Astrocyte (in vitro differentiated cells and primary cell): ENCODE results near the gene OR1J1. TPM values are rescaled to one million over a fixed set of nuclear protein-coding genes. Genes with fewer than 3 reads are reported as not detected.

Source experiments
- DNase-seq: peaks from one replicate; pipeline ENCODE4 v3.0.0-alpha.2; 2010; ENCODE audit warnings: low read depth
- FAIRE-seq: peaks from 2 replicates; lab custom pipeline; 2011; peaks lifted over from hg19 to GRCh38; lab: Jason Lieb, UNC
- H2AFZ ChIP-seq: 2 replicates; pipeline ENCODE4 v1.6.0; 2012; ENCODE audit warnings: low read depth, low read length, inconsistent platforms
- H3K27ac ChIP-seq: 2 replicates; pipeline ENCODE4 v1.5.1; 2011; ENCODE audit warnings: low read depth, low read length, inconsistent platforms
- H3K27me3 ChIP-seq: 2 replicates; pipeline ENCODE4 v1.6.0; 2011; ENCODE audit warnings: low read length, inconsistent platforms; ENCODE audit not compliant: insufficient read depth
- H3K36me3 ChIP-seq: 2 replicates; pipeline ENCODE4 v1.5.1; 2011; ENCODE audit warnings: low read length, inconsistent platforms; ENCODE audit not compliant: insufficient read depth
- H3K4me1 ChIP-seq: 2 replicates; pipeline ENCODE4 v1.5.1; 2011; ENCODE audit warnings: low read length, inconsistent platforms; ENCODE audit not compliant: insufficient read depth
- H3K4me2 ChIP-seq: 2 replicates; pipeline ENCODE4 v1.6.0; 2012; ENCODE audit warnings: low read length, inconsistent platforms
- H3K4me3 ChIP-seq: 2 replicates; pipeline ENCODE4 v1.5.1; 2011; ENCODE audit warnings: low read depth, mild to moderate bottlenecking, low read length, inconsistent platforms; ENCODE audit not compliant: insufficient read depth
- H3K79me2 ChIP-seq: 2 replicates; pipeline ENCODE4 v1.6.0; 2012; ENCODE audit warnings: mild to moderate bottlenecking, low read length, inconsistent platforms; ENCODE audit not compliant: insufficient read depth
- H3K9ac ChIP-seq: 2 replicates; pipeline ENCODE4 v1.6.0; 2012; ENCODE audit warnings: mild to moderate bottlenecking, low read length, inconsistent platforms
- H3K9me3 ChIP-seq: 2 replicates; pipeline ENCODE4 v1.5.1; 2012; ENCODE audit warnings: low read depth, mild to moderate bottlenecking, low read length, inconsistent platforms; ENCODE audit not compliant: insufficient read depth
- H4K20me1 ChIP-seq: 2 replicates; pipeline ENCODE4 v1.6.0; 2012; ENCODE audit warnings: low read length, inconsistent platforms; ENCODE audit not compliant: insufficient read depth
- H3K27ac Mint-ChIP-seq: one replicate; pipeline ENCODE4 v1.8.0; 2021; ENCODE audit warnings: mild to moderate bottlenecking, mixed read lengths; ENCODE audit not compliant: unreplicated experiment
- H3K27me3 Mint-ChIP-seq: one replicate; pipeline ENCODE4 v1.8.0; 2021; ENCODE audit warnings: low read depth, mixed read lengths; ENCODE audit not compliant: unreplicated experiment
- H3K36me3 Mint-ChIP-seq: one replicate; pipeline ENCODE4 v1.8.0; 2021; ENCODE audit warnings: low read depth, mixed read lengths; ENCODE audit not compliant: unreplicated experiment
- H3K4me1 Mint-ChIP-seq: one replicate; pipeline ENCODE4 v1.8.0; 2021; ENCODE audit warnings: low read depth, mixed read lengths; ENCODE audit not compliant: unreplicated experiment
- H3K4me3 Mint-ChIP-seq: one replicate; pipeline ENCODE4 v1.8.0; 2021; ENCODE audit warnings: mild to moderate bottlenecking, moderate library complexity, mixed read lengths; ENCODE audit not compliant: unreplicated experiment
- H3K9me3 Mint-ChIP-seq: one replicate; pipeline ENCODE4 v1.8.0; 2021; ENCODE audit warnings: mild to moderate bottlenecking, mixed read lengths; ENCODE audit not compliant: unreplicated experiment
- CTCF ChIP-seq: IDR thresholded peaks from 2 replicates; pipeline ENCODE4 v1.5.1; 2011; ENCODE audit warnings: low read depth, mild to moderate bottlenecking, inconsistent platforms, low read length, moderate library complexity; ENCODE audit not compliant: insufficient read depth
- EZH2 ChIP-seq: IDR thresholded peaks from 2 replicates; pipeline ENCODE4 v1.6.1; 2012; ENCODE audit warnings: mild to moderate bottlenecking, low read length, inconsistent platforms; ENCODE audit not compliant: insufficient read depth
- total RNA-seq: library from RNA; stranded (reverse); gene quantifications from 2 replicates; pipeline ENCODE4 v1.2.1, GENCODE V29; 2021

The OR1J1 gene
- total RNA-seq, 1 donor from 2014 or later, result not detected

GRCh38 chr9:122444041-122444733 lies 33.5 kb downstream of the OR1J1 start:
- no peak overlapping the region for H3K9ac ChIP-seq
- H3K36me3 Mint-ChIP-seq, result no peaks in the 10 kb centered on the region
- no peaks in the 10 kb centered on the region for H3K79me2 ChIP-seq
- H3K36me3 ChIP-seq, result no peaks in the 10 kb centered on the region
- TF ChIP-seq CTCF, result no peak
- TF ChIP-seq EZH2, result no peak
- H3K4me2 ChIP-seq, result peak overlapping the region; percentile 9
- H3K27ac ChIP-seq, result no peak overlapping the region
- FAIRE-seq, result no peak
- H3K4me1 ChIP-seq, result peaks cover 9% of the 10 kb centered on the region
- H3K27ac Mint-ChIP-seq, result no peak overlapping the region
- H4K20me1 ChIP-seq, result no peaks in the 10 kb centered on the region
- H2AFZ ChIP-seq, result no peak overlapping the region
- DNase-seq, result peak; percentile 50
- H3K4me3 ChIP-seq, result no peak overlapping the region
- H3K27me3 Mint-ChIP-seq, result peaks cover 55% of the 10 kb centered on the region
- no peak overlapping the region for H3K4me3 Mint-ChIP-seq
- H3K9me3 Mint-ChIP-seq, result peaks cover 10% of the 10 kb centered on the region
- H3K4me1 Mint-ChIP-seq, result no peaks in the 10 kb centered on the region
- H3K9me3 ChIP-seq, result no peaks in the 10 kb centered on the region
- no peaks in the 10 kb centered on the region for H3K27me3 ChIP-seq

- peaks cover 51% of the 10 kb centered on the region for H3K27me3 Mint-ChIP-seq
- FAIRE-seq, result no peak
Observed at GRCh38 chr9:122442568-122442967, 35.2 kb downstream of the OR1J1 start.

More at GRCh38 chr9:122442568-122442967, 35.2 kb downstream of the OR1J1 start:
- H3K9ac ChIP-seq, result no peak overlapping the region
- Mint-ChIP-seq H3K4me1 (no peaks in the 10 kb centered on the region), H3K36me3 (no peaks in the 10 kb centered on the region), H3K27ac (no peak overlapping the region), H3K9me3 (peaks cover 9% of the 10 kb centered on the region), H3K4me3 (no peak overlapping the region)
- H3K4me2 ChIP-seq, result no peak overlapping the region
- peaks cover 2% of the 10 kb centered on the region for H3K9me3 ChIP-seq
- H3K27me3 ChIP-seq, result no peaks in the 10 kb centered on the region
- no peak overlapping the region for H3K4me3 ChIP-seq
- H4K20me1 ChIP-seq, result no peaks in the 10 kb centered on the region
- no peaks in the 10 kb centered on the region for H3K36me3 ChIP-seq
- H3K27ac ChIP-seq, result no peak overlapping the region
- H3K79me2 ChIP-seq, result no peaks in the 10 kb centered on the region
- no peak for DNase-seq
- peaks cover 9% of the 10 kb centered on the region for H3K4me1 ChIP-seq
- H2AFZ ChIP-seq, result no peak overlapping the region
- TF ChIP-seq EZH2 (no peak), CTCF (no peak)

Other genes starting within 250 kb of the OR1J1 start
- gene LHX6, start 249.0 kb downstream of the OR1J1 start, total RNA-seq, result 0.34 and 0.53 TPM in 2 replicates
- 28.6 and 29.1 TPM in 2 replicates for gene RBM18, start 213.1 kb downstream of the OR1J1 start, total RNA-seq
- 24.0 and 24.1 TPM in 2 replicates for gene MRRF, start 213.0 kb downstream of the OR1J1 start, total RNA-seq
- 0.23 and 0.41 TPM in 2 replicates for gene PTGS1, start 106.9 kb downstream of the OR1J1 start, total RNA-seq
- gene OR1J2, start 32.9 kb upstream of the OR1J1 start, total RNA-seq, result not detected in 2 replicates
- gene OR1J4, start 41.2 kb upstream of the OR1J1 start, total RNA-seq, result not detected in 2 replicates
- gene OR1N1, start 49.4 kb upstream of the OR1J1 start, total RNA-seq, result not detected in 2 replicates
- gene OR1N2, start 75.2 kb upstream of the OR1J1 start, total RNA-seq, result not detected in 2 replicates
- gene OR1L8, start 105.5 kb upstream of the OR1J1 start, total RNA-seq, result not detected in 2 replicates
- not detected in 2 replicates for gene OR1Q1, start 136.8 kb upstream of the OR1J1 start, total RNA-seq
- gene OR1B1, start 179.7 kb upstream of the OR1J1 start, total RNA-seq, result not detected in 2 replicates
- not detected in 2 replicates for gene OR1L1, start 183.8 kb upstream of the OR1J1 start, total RNA-seq
- gene OR1L3, start 197.2 kb upstream of the OR1J1 start, total RNA-seq, result not detected in 2 replicates
- not detected in 2 replicates for gene OR1L4, start 246.1 kb upstream of the OR1J1 start, total RNA-seq